Uterus (tissue), 2 donors: ENCODE results near the gene TNKS2.

ENCODE experiments used
- POLR2A ChIP-seq, 2 donors: fragments of 450-650 bp; IDR thresholded peaks; one replicate each; pipeline ENCODE4 v1.6.1; 2016; ENCODE audit warnings: antibody characterized with exemption in 2 of 2, mild to moderate bottlenecking in 1 of 2, moderate library complexity in 1 of 2
- TF ChIP-seq, protein P1 (sequence below), 4 experiments: fragments of 200-600 bp in 2 of 4; fragments of 450-650 bp in 2 of 4; sonication (generic) in 2 of 4; IDR thresholded peaks; one replicate each; pipeline ENCODE4 v1.5.1; 2016 to 2019; ENCODE audit warnings: antibody characterized with exemption in 4 of 4, mild to moderate bottlenecking in 2 of 4, moderate library complexity in 1 of 4

DNA sequence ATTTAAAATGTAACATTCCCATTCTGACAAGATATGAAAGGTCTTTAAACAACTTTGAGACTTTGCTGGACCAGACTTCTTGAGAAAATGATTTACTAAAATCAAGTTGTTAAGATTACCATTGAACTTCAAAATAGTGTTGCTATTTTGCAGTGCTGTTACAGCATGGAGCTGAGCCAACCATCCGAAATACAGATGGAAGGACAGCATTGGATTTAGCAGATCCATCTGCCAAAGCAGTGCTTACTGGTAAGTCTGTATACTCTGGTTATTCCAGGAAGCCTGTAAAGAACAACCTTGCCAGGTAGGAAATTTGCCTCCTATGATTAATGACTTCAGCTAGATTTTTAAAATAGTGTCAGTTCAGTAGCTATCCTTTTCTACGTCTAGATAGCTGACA lies 18.8 kb downstream of the TNKS2 start:
- TF ChIP-seq POLR2A (IDR thresholded peaks at IDR 0.05) = no peak
- TF ChIP-seq, protein P1, sequence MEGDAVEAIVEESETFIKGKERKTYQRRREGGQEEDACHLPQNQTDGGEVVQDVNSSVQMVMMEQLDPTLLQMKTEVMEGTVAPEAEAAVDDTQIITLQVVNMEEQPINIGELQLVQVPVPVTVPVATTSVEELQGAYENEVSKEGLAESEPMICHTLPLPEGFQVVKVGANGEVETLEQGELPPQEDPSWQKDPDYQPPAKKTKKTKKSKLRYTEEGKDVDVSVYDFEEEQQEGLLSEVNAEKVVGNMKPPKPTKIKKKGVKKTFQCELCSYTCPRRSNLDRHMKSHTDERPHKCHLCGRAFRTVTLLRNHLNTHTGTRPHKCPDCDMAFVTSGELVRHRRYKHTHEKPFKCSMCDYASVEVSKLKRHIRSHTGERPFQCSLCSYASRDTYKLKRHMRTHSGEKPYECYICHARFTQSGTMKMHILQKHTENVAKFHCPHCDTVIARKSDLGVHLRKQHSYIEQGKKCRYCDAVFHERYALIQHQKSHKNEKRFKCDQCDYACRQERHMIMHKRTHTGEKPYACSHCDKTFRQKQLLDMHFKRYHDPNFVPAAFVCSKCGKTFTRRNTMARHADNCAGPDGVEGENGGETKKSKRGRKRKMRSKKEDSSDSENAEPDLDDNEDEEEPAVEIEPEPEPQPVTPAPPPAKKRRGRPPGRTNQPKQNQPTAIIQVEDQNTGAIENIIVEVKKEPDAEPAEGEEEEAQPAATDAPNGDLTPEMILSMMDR (IDR thresholded peaks at IDR 0.05) = no peak
